Left lung (tissue), 8 donors: Measurements from ENCODE around the gene PROX2. TPM values are rescaled to one million over a fixed set of nuclear protein-coding genes. Genes with fewer than 3 reads are reported as not detected.

ENCODE experiments used
- polyA plus RNA-seq, 6 donors: library from polyadenylated mRNA; unstranded; fragments of 120-200 nt; gene quantifications; one replicate each; pipeline ENCODE4 v1.2.1, GENCODE V29; 2013; ENCODE audit not compliant: insufficient read length in 6 of 6
- total RNA-seq, 2 donors: library from RNA; stranded (reverse); fragmentation: NEBNext Ultra II Directional; extraction: Animal tissue kit (Norgen Biotek cat#: 25700); gene quantifications; one replicate each; pipeline ENCODE4 v1.2.1, GENCODE V29; 2021
- donor health status: DM: no; HTN: yes; CAD: no.
- donor health status: DM: no; HTN: no; CAD: no.

Gene PROX2
- total and polyA plus RNA-seq, 8 donors: 0.08 to 3.8 (median 3.1) TPM; not detected in 1

Other genes starting within 250 kb of the PROX2 start
- 10 to 100 TPM; 34.3 to 42.6 TPM for gene AREL1, start 163.1 kb downstream of the PROX2 start, total RNA-seq
- gene AREL1, start 163.1 kb downstream of the PROX2 start, polyA plus RNA-seq: 10 to 100 TPM; 26.0 to 28.7 (median 27.9) TPM
- gene FCF1, start 163.0 kb downstream of the PROX2 start, total RNA-seq: 10 to 100 TPM; 48.9 to 50.3 TPM
- 10 to 100 TPM; 66.5 to 75.9 (median 71.3) TPM for gene FCF1, start 163.0 kb downstream of the PROX2 start, polyA plus RNA-seq
- 10 to 100 TPM; 49.5 to 50.0 TPM for gene YLPM1, start 112.8 kb downstream of the PROX2 start, total RNA-seq
- gene YLPM1, start 112.8 kb downstream of the PROX2 start, polyA plus RNA-seq: 100 to 1,000 TPM; 101 to 117 (median 110) TPM
- gene DLST, start 5.8 kb upstream of the PROX2 start, total RNA-seq: 10 to 100 TPM; 88.3 to 98.6 TPM
- gene DLST, start 5.8 kb upstream of the PROX2 start, polyA plus RNA-seq: 100 to 1,000 TPM in 2 of 6 donors, 10 to 100 TPM in 4; 90.4 to 104 (median 96.3) TPM
- 1 to 10 TPM; 5.6 to 6.7 TPM for gene RPS6KL1, start 47.1 kb upstream of the PROX2 start, total RNA-seq
- 1 to 10 TPM in 4 of 6 donors, under 1 TPM in 2; 0.62 to 1.8 (median 1.1) TPM for gene RPS6KL1, start 47.1 kb upstream of the PROX2 start, polyA plus RNA-seq
- gene PGF, start 79.5 kb upstream of the PROX2 start, total RNA-seq: 1 to 10 TPM; 3.4 to 4.6 TPM
- 10 to 100 TPM; 12.3 to 18.6 (median 14.0) TPM for gene PGF, start 79.5 kb upstream of the PROX2 start, polyA plus RNA-seq
- gene EIF2B2, start 126.8 kb upstream of the PROX2 start, total RNA-seq: 10 to 100 TPM; 38.7 to 44.4 TPM
- gene EIF2B2, start 126.8 kb upstream of the PROX2 start, polyA plus RNA-seq: 10 to 100 TPM; 43.5 to 58.2 (median 48.2) TPM
- 10 to 100 TPM; 24.7 to 25.9 TPM for gene MLH3, start 175.3 kb upstream of the PROX2 start, total RNA-seq
- gene MLH3, start 175.3 kb upstream of the PROX2 start, polyA plus RNA-seq: 10 to 100 TPM; 36.8 to 48.3 (median 40.8) TPM
- 10 to 100 TPM in 1 of 2 donors, 1 to 10 TPM in 1; 9.8 to 15.8 TPM for gene ACYP1, start 187.9 kb upstream of the PROX2 start, total RNA-seq
- gene ACYP1, start 187.9 kb upstream of the PROX2 start, polyA plus RNA-seq: 10 to 100 TPM; 41.5 to 57.0 (median 53.1) TPM
- 1 to 10 TPM; 3.1 to 4.6 TPM for gene ZC2HC1C, start 193.5 kb upstream of the PROX2 start, total RNA-seq
- gene ZC2HC1C, start 193.5 kb upstream of the PROX2 start, polyA plus RNA-seq: 1 to 10 TPM; 3.5 to 6.6 (median 5.3) TPM